Neural cell (in vitro differentiated cells): Measurements from ENCODE around the gene ZBTB14. TPM values are rescaled to one million over a fixed set of nuclear protein-coding genes. Genes with fewer than 3 reads are reported as not detected.

Source experiments
- H2AFZ ChIP-seq: fragments of 200-600, 300-800 bp; sonication (generic), shearing (Covaris generic); 2 replicates; pipeline ENCODE4 v1.6.0; 2014; ENCODE audit warnings: low read depth, mild to moderate bottlenecking, antibody characterized with exemption, low read length, moderate library complexity
- H3F3A ChIP-seq: fragments of 200-600 bp; shearing (Covaris generic); 2 replicates; pipeline ENCODE4 v1.6.1; 2016; ENCODE audit warnings: mild to moderate bottlenecking, moderate library complexity, mixed read lengths, antibody characterized with exemption, low read length; ENCODE audit not compliant: insufficient read depth, poor library complexity, severe bottlenecking
- H3K27ac ChIP-seq: fragments of 200-600, 300-800 bp; sonication (generic), shearing (Covaris generic); 2 replicates; pipeline ENCODE4 v1.5.1; 2014; ENCODE audit warnings: mild to moderate bottlenecking, low read length, moderate library complexity
- H3K27me3 ChIP-seq: fragments of 300-800, 200-600 bp; sonication (generic), shearing (Covaris generic); 2 replicates; pipeline ENCODE4 v1.6.0; 2014; ENCODE audit warnings: mild to moderate bottlenecking, low read depth, low read length, moderate library complexity; ENCODE audit not compliant: insufficient read depth
- H3K36me3 ChIP-seq: fragments of 300-800, 200-600 bp; sonication (generic), shearing (Covaris generic); 2 replicates; pipeline ENCODE4 v1.5.1; 2014; ENCODE audit warnings: mild to moderate bottlenecking, antibody characterized with exemption, low read length, moderate library complexity; ENCODE audit not compliant: insufficient read depth
- H3K4me2 ChIP-seq: fragments of 300-800, 200-600 bp; sonication (generic), shearing (Covaris generic); 2 replicates; pipeline ENCODE4 v1.6.0; 2014; ENCODE audit warnings: mild to moderate bottlenecking, low read length
- H3K4me3 ChIP-seq: fragments of 300-800, 200-600 bp; sonication (generic), shearing (Covaris generic); 2 replicates; pipeline ENCODE4 v1.5.1; 2014; ENCODE audit warnings: mild to moderate bottlenecking, low read length, moderate library complexity
- H3K79me2 ChIP-seq: fragments of 200-600 bp; shearing (Covaris generic); replicated peaks from 2 replicates; pipeline ENCODE4 v1.6.0; 2014; ENCODE audit warnings: mild to moderate bottlenecking, low read length, moderate library complexity; ENCODE audit not compliant: insufficient read depth
- H3K9ac ChIP-seq: fragments of 300-800, 200-600 bp; sonication (generic), shearing (Covaris generic); 2 replicates; pipeline ENCODE4 v1.6.1; 2016; ENCODE audit warnings: mild to moderate bottlenecking, low read length, mixed read lengths
- H3K9me2 ChIP-seq: fragments of 200-600 bp; shearing (Covaris generic); 2 replicates; pipeline ENCODE4 v1.6.1; 2016; ENCODE audit warnings: mild to moderate bottlenecking, low read length, mixed read lengths; ENCODE audit not compliant: insufficient read depth
- H3K9me3 ChIP-seq: fragments of 200-600, 300-800 bp; sonication (generic), shearing (Covaris generic); 2 replicates; pipeline ENCODE4 v1.6.1; 2016; ENCODE audit warnings: mild to moderate bottlenecking, mixed run types, low read length, moderate library complexity, mixed read lengths
- H4K20me1 ChIP-seq: fragments of 200-600 bp; shearing (Covaris generic); 2 replicates; pipeline ENCODE4 v1.6.1; 2016; ENCODE audit warnings: mild to moderate bottlenecking, mixed run types; ENCODE audit not compliant: insufficient read depth
- CTCF ChIP-seq: fragments of 450-650 bp; IDR thresholded peaks from 2 replicates; pipeline ENCODE4 v1.5.1; 2014; ENCODE audit warnings: antibody characterized with exemption, mild to moderate bottlenecking, moderate library complexity; ENCODE audit not compliant: poor library complexity, severe bottlenecking
- EP300 ChIP-seq: fragments of 450-650 bp; conservative IDR thresholded peaks from 2 replicates; pipeline ENCODE4 v1.6.1; 2014; ENCODE audit warnings: antibody characterized with exemption, mild to moderate bottlenecking, moderate library complexity; ENCODE audit not compliant: poor library complexity, severe bottlenecking
- EZH2 ChIP-seq: fragments of 200-600, 300-800 bp; shearing (Covaris generic), sonication (generic); IDR thresholded peaks from 2 replicates; pipeline ENCODE4 v1.6.1; 2014; ENCODE audit warnings: antibody characterized with exemption, low read length, borderline replicate concordance, mild to moderate bottlenecking; ENCODE audit not compliant: insufficient read depth, poor library complexity, severe bottlenecking
- MXI1 ChIP-seq: fragments of 450-650 bp; conservative IDR thresholded peaks from 2 replicates; pipeline ENCODE4 v1.6.1; 2014; ENCODE audit warnings: antibody characterized with exemption, mild to moderate bottlenecking; ENCODE audit not compliant: poor library complexity, severe bottlenecking
- POLR2AphosphoS5 ChIP-seq: IDR thresholded peaks from 2 replicates; pipeline ENCODE4 v1.6.1; 2012
- RAD21 ChIP-seq: fragments of 450-650 bp; conservative IDR thresholded peaks from 2 replicates; pipeline ENCODE4 v1.6.1; 2014; ENCODE audit warnings: antibody characterized with exemption, mild to moderate bottlenecking, moderate library complexity
- REST ChIP-seq: IDR thresholded peaks from 2 replicates; pipeline ENCODE4 v1.6.1; 2012; ENCODE audit warnings: borderline replicate concordance
- SMC3 ChIP-seq: fragments of 450-650 bp; conservative IDR thresholded peaks from 2 replicates; pipeline ENCODE4 v1.6.1; 2014; ENCODE audit warnings: antibody characterized with exemption, mild to moderate bottlenecking, moderate library complexity; ENCODE audit not compliant: poor library complexity
- TAF1 ChIP-seq: IDR thresholded peaks from 2 replicates; pipeline ENCODE4 v1.6.1; 2012; ENCODE audit warnings: low read depth
- polyA plus RNA-seq: library from polyadenylated mRNA; depleted of rRNA; stranded (reverse); fragments of >200 nt; gene quantifications from 2 replicates; pipeline ENCODE4 v1.2.3, GENCODE V29; 2014

The ZBTB14 gene
- polyA plus RNA-seq, 1 donor from 2014 or later: 33.5 TPM

DNA sequence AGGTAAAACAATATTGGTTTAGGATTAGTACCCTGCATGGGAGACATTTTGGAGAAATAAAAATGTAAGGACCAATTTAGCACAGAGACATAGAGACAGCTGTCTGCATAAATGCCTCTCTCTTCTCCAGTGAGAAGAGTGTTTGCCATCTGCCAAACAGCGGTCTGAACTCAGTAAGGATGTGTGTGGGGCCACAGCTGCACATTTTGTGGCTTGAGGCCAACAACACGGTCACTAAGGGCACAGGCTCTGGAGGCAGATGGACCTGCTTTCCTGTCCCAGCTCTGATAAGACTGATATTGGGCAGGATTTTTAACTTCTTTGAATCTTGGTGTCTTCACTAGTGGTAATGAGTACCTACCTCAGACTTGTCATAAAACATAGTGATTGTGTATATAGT is 10.2 kb downstream of the ZBTB14 start:
- no peaks in the 10 kb centered on the region for H3K9me3 ChIP-seq
- no peaks in the 10 kb centered on the region for H3F3A ChIP-seq
- TF ChIP-seq RAD21: no peak
- no peak for TF ChIP-seq EP300
- no peak for TF ChIP-seq POLR2AphosphoS5
- TF ChIP-seq TAF1: no peak
- no peak for TF ChIP-seq SMC3
- TF ChIP-seq MXI1: no peak
- TF ChIP-seq REST: no peak
- no peak for TF ChIP-seq EZH2
- no peak overlapping the region for H3K9ac ChIP-seq
- no peaks in the 10 kb centered on the region for H3K79me2 ChIP-seq
- H3K9me2 ChIP-seq: no peaks in the 10 kb centered on the region
- H3K27me3 ChIP-seq: no peaks in the 10 kb centered on the region
- H3K4me3 ChIP-seq: no peak overlapping the region
- no peaks in the 10 kb centered on the region for H3K36me3 ChIP-seq
- H3K27ac ChIP-seq: no peak overlapping the region
- H4K20me1 ChIP-seq: no peaks in the 10 kb centered on the region
- H3K4me2 ChIP-seq: no peak overlapping the region
- no peak overlapping the region for H2AFZ ChIP-seq

GRCh38 chr18:5284808-5285207 is 10.7 kb downstream of the ZBTB14 start:
- H3K36me3 ChIP-seq: no peaks in the 10 kb centered on the region
- no peaks in the 10 kb centered on the region for H3K9me3 ChIP-seq
- no peak overlapping the region for H3K4me3 ChIP-seq
- H3K27ac ChIP-seq: no peak overlapping the region
- H3F3A ChIP-seq: no peaks in the 10 kb centered on the region
- no peaks in the 10 kb centered on the region for H3K79me2 ChIP-seq
- no peaks in the 10 kb centered on the region for H4K20me1 ChIP-seq
- TF ChIP-seq SMC3 (no peak), EZH2 (no peak), RAD21 (no peak), POLR2AphosphoS5 (no peak), REST (no peak), EP300 (no peak), MXI1 (no peak), CTCF (no peak), TAF1 (no peak)
- H3K9ac ChIP-seq: no peak overlapping the region
- no peak overlapping the region for H2AFZ ChIP-seq
- H3K27me3 ChIP-seq: no peaks in the 10 kb centered on the region
- no peaks in the 10 kb centered on the region for H3K9me2 ChIP-seq
- no peak overlapping the region for H3K4me2 ChIP-seq
